ENCODE measurements around the gene DOCK1.

- TF ChIP-seq CTCF (IDR thresholded peaks at IDR 0.05; ENCODE audit: borderline replicate concordance, extremely low read depth, low read length, poor library complexity, severe bottlenecking) (no peak), EZH2 (IDR thresholded peaks at IDR 0.05; ENCODE audit: borderline replicate concordance, low read depth, low read length, severe bottlenecking) (no peak)
These were observed 518.1 kb downstream of the DOCK1 start for GRCh38 chr10:127423218-127423915.

All from DND-41 (cell line).